GM19351 (cell line): ENCODE results near the gene VAV3.

Experiments
- ATAC-seq: cut with Tn5 transposase; IDR thresholded peaks from one replicate; pipeline ENCODE4 v1.9.1; 2021; ENCODE audit warnings: mild to moderate bottlenecking, moderate library complexity; ENCODE audit not compliant: unreplicated experiment

VAV3 gene

GRCh38 chr1:107548276-107548675 is 416.7 kb downstream of the VAV3 start:
- ATAC-seq = no peak

- ATAC-seq = no peak
Observed at GRCh38 chr1:107547363-107548155, 417.4 kb downstream of the VAV3 start.

- ATAC-seq = no peak
Observed at GRCh38 chr1:107546576-107546975, 418.4 kb downstream of the VAV3 start.

GRCh38 chr1:107545879-107546278 is 419.1 kb downstream of the VAV3 start:
- no peak for ATAC-seq

- ATAC-seq = no peak
Observed at GRCh38 chr1:107545056-107545577, 419.9 kb downstream of the VAV3 start.

- no peak for ATAC-seq
Observed at GRCh38 chr1:107544285-107544684, 420.7 kb downstream of the VAV3 start.

DNA sequence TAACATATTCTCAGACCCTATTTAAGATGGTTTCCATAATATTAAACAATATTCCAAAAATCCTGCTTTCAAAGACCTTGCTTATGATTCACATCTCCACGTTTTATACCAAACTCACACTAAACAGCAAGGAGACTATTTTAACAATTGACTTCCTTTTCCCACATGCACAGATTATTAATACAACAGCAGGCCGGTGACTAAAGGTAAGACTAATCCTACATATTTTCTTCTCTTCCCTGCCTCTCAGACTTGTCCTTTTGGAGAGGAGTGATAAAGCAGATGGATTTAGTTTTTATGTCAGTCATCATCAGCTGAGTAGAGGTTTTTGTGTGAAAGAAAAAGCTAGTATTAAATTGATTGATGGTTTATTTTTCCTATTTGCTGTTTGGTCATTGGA is 423.6 kb downstream of the VAV3 start:
- no peak for ATAC-seq

GRCh38 chr1:107538502-107538901 is 426.5 kb downstream of the VAV3 start:
- no peak for ATAC-seq

DNA sequence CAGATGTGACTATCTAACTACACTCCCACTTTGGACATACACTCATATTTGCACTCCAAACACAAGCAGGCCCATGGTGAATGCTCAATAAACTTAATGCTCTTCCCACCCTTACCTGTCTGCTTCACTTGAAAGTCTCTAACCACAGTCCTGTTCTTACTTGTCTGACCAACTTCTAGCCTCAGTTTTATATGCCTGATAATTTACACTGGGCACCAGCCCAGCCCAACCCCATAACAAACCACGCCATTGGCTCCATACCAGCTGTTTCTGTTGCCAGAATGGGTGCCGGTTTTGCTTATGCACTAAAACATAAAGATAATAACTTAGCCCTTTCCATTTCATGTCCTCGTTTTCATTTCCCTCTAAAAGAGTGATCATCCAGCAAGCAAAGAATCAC is 428.7 kb downstream of the VAV3 start:
- no peak for ATAC-seq

DNA sequence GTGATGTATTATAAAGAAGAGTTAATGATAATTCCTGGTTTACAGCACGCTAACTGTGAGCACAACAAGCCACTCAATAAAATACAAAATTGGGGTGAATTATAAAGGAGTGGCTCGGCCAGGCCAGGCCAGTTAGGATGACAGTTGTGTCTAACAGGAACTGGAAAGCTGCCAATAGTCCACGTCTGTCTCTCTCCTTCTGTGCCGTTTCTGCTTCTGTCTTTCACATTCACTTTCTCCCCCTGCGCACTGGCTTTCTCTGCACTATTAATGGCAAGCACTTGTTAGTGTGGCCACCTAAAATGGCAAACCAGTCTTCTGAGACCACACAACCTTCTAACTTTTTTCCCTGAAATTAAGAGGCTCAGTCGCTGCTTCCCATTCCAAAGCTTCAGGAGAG is 429.9 kb downstream of the VAV3 start:
- ATAC-seq = peak; percentile 54

- ATAC-seq = no peak
Observed at GRCh38 chr1:107534632-107535031, 430.3 kb downstream of the VAV3 start.

- no peak for ATAC-seq
Observed at GRCh38 chr1:107533436-107533835, 431.5 kb downstream of the VAV3 start.

GRCh38 chr1:107532318-107532717 is 432.7 kb downstream of the VAV3 start:
- no peak for ATAC-seq

DNA sequence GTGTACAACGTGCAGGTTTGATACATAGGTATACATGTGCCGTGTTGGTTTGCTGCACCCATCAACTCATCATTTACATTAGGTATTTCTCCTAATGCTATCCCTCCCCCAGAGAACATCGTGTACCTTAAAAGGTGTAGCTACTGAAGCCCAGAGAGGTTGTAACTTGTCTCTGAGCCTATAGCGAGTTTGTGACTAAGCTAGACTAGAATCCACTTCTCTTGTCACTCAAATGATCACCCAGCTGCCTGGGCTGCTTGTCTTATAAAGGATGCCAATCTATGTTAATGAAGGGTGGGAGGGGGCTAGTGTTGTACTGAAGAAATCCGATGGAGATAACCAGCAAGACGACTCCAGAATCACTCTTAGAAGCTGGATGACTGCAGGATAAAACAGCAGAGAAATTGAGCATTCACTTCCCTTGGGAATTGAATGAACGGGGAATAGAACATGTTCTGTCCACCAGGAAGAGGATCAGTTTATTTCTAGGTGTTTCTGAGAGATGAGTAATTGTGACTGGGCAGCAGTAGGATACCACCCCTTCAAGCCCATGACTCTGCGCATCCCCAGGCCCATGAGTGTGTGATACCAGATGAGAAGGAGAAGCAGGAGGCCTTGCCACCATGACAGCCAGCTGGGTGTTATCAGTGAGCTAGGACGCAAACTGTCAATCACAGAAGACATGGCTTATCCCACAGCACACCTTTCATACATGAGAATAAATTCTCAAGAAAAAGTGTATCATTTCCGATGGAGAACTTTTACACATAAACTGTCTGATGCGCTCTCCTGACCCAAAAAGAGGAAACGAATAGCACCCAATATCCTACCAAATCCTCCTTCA is 433.7 kb downstream of the VAV3 start:
- ATAC-seq = no peak

DNA sequence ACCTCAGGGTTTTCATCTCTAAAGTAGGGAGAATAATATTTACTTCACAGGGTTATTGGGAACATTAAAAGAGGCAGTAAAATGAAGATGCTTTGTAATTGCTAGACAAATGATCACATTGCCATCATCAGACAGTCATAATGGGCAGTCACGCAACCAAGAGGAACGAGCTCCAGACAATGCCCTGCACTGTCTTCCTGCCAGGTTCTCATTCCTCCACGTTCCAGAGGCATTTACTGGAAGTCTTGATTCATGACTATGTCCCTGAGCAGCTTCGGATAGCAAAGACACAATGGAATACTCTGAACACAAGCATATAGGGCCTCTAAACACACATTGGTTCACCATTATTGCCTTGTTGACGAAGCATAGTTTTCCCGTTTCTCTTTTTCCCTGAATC is 434.4 kb downstream of the VAV3 start:
- ATAC-seq = no peak

- ATAC-seq = peak; percentile 99
Observed at GRCh38 chr1:107529511-107530149, 435.4 kb downstream of the VAV3 start.

GRCh38 chr1:107526524-107527198 is 438.3 kb downstream of the VAV3 start:
- ATAC-seq = no peak

GRCh38 chr1:107525961-107526360 is 439.0 kb downstream of the VAV3 start:
- no peak for ATAC-seq

DNA sequence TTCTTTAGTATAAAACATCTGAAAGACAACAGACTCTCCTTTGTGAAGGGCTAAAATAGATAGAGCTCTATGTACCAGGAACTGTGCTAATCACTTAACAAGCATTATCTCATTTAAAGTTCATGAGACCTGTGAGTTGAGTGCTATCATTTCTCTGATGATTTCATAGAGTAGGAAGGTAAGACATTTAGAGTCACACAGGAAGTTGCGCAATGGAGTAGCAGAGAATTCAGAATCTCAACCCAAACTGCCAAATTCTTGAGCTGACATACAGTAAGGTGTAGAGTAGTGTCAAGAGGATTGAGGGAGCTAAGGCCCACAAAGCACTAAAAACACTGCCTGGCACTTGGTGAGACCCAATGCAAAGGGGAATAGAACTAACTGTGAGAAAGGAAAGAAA is 439.8 kb downstream of the VAV3 start:
- ATAC-seq = no peak

DNA sequence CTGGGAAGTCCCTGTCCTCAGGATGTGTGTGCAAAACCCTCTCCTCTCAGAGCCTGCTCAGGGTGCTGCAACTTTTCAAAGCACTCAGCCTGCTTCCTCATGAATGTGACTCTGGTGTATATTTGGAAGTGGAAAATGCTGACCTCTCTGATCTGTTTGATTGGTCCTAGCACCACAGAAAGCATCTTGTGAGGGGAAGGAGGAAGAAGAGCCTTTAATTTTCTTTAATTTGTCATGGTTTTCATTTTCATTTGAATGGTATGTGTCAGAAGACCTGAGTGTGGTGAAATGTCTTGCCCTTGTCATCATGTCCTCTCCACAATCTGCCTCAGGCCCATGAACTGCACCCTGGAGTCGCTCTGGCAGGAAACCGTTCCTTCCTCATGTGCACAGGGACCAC is 440.7 kb downstream of the VAV3 start:
- ATAC-seq = no peak

- ATAC-seq = no peak
Observed at GRCh38 chr1:107523736-107524135, 441.2 kb downstream of the VAV3 start.
